H54 (cell line): ENCODE measurements around the gene TMED5.
"Not testable (repeated sequence)": the region's sequence is repeated elsewhere in the genome, so short reads cannot be mapped to it uniquely, and the experiment has no call there.

Source experiments
- DNase-seq: peaks from one replicate; pipeline ENCODE4 v3.0.0; 2011; ENCODE audit warnings: low spot score, mixed read lengths; ENCODE audit not compliant: insufficient read length
- FAIRE-seq: peaks from 3 replicates; lab custom pipeline; 2011; peaks lifted over from hg19 to GRCh38; lab: Jason Lieb, UNC
- POLR2A ChIP-seq: IDR thresholded peaks from 2 replicates; pipeline ENCODE4 v1.6.1; 2011; ENCODE audit warnings: low read depth, mild to moderate bottlenecking, low read length

Gene TMED5

DNA sequence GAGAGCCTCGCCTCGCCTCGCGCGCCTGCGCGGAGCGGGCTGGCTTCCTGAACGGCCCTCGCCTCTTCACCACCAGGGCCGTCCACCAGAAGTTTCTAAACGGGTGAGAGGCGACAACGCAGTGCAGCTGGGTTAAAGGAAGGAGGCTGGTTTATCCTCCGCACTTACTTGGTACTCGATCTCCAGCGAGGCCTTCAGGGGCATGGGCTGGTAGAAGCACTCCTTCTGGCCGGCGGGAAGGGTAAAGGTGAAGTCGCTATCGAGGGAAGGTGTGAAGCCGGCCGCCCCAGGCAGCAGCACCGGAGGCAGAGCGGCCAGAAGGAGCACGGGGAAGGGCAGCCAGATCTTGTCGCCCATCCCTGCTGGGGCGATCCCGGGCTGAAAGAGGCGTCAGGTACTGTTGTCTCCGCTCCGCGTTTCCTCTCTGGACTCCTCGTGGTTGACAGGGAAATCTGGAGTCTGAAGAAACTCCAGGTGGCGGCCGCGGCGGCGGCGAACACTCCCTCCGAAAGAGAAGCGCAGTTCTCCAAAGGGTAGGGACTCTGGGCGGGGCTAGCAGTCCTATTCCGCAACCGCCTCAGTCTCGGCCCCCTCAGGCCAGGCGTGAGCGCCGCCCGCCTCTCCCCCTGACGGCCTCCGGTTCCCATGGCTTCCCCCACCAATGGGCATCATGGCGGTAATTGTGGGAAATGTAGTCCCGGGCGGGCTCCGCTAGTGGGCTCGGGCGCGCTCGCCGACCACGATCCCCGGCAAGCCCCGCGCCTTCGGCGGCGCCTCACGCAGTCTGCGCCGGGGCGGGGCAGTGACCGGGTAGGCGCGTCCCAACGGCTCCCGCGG is at the start of gene TMED5:
Gene TMED5 (minus strand): TSS at position 528 of the 837 bp plus-strand sequence. CDS start 171 bp downstream, at position 357.
- DNase-seq (peak; percentile 82), FAIRE-seq (peak; percentile 97)
- TF ChIP-seq POLR2A = peak; percentile 78

DNA sequence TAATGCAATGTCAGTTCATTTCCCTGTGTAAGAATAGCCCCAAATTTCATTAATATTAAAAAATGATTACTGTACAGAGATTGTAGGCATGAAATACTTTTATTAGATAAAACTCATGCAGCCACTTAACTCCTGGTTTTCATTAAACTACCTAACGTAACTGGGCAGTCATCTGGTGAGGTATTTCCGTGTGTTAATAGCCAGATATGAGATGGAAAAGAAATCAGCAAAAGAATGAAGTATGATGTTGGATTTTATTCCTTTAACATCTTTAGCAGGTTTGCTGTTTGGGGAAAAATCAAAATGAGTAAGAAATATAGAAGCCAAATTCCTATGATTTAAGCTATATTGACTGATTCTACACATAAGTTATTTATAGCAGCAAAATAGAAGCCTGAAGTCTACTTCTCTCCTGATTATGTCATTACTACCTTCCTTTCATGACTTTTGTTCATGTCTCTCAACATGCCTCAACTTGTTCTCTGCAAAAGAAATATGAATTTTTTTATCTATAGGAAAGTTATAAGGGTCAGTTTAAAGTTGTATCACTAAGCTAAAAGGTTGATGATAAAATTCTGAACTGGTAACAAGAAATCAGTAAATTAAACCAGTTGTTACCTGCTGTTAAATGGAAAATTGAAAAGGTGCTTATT is 42.9 kb upstream of the TMED5 start:
- no peak for FAIRE-seq
- no peak for TF ChIP-seq POLR2A
- DNase-seq = no peak

DNA sequence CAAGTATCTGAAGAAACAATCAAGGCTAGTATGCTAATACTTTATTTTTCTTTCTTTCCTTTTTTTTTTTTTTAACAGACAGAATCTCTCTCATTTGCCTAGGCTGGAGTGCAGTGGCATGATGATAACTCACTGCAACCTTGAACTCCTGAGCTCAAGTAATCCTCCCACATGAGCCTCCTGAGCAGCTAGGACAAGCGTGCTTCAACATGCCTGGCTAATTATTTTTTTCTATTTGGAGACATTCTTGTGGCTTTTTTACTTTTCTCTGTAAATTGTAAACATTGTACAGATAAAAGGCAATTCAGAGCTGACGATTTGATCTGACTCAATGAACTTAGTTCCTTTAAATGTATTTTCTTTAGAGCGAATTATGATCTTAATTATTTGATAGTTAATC is 41.7 kb upstream of the TMED5 start:
- FAIRE-seq = no peak
- no peak for TF ChIP-seq POLR2A
- DNase-seq = no peak

DNA sequence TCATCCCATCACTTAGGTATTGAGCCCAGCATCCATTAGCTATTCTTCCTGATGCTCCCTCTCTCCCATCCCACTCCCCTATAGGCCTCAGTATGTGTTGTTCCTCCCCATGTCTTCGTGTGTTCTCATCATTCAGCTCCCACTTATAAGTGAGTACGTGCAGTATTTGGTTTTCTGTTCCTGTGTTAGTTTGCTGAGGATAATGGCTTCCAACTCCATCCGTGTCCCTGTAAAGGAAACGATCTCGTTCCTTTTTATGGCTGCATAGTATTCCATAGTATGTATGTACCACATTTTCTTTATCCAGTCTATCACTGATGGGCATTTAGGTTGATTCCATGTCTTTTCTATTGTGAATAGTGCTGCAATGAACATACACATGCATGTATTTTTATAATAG is 40.5 kb upstream of the TMED5 start:
- DNase-seq, FAIRE-seq: not testable (repeated sequence)

DNA sequence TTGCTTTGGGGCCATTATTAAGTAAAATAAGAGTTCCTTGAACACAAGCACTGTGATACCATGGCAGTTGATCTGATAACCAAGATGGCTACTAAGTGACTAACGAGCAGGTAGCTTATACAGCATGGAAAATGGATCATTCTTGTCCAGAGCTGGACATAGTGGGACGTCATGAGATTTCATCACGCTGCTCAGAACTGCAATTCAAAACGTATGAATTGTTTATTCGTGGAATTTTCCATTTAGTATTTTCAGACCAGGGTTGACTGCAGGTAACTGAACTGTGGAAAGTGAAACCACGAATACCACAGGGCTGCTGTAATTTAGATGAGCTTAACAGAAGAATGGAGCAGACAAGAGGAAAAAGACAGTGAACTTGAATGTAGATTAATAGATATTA is 39.2 kb upstream of the TMED5 start:
- FAIRE-seq = peak; percentile 57
- no peak for TF ChIP-seq POLR2A
- DNase-seq = no peak

DNA sequence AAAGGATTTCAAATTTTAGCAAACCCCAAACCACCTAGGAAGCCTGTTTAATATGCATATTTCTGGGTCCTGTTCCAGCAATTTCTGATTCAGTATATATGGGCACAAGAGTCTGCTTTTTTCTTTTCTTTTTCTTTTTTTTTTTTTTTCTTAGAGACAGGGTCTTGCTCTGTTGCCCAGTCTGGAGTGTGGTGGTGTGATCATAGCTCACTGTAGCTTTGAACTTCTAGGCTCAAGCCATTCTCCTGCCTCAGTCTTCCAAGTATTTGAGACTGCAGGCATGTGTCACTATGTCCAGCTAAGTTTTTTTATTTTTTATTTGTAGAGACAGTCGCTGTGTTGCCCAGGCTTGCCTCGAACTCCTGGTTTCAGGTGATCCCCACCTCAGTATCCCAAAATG is 35.1 kb upstream of the TMED5 start:
- TF ChIP-seq POLR2A = no peak
- no peak for DNase-seq
- no peak for FAIRE-seq

DNA sequence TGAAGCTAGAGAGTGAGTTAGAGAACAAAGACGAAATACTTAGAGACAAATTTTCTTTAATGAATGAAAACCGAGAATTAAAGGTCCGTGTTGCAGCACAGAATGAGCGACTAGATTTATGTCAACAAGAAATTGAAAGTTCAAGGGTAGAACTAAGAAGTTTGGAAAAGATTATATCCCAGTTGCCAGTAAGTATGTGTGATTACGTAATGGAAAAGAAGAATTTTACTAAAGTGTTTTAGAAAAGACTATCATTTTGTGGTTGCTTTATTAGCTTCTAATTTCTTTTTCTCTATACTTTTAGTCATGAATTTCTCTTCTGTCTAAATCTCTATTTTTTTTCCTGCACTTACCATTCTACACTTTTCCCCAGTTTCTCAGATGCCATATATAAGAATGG is 27.0 kb upstream of the TMED5 start:
- FAIRE-seq (no peak), DNase-seq (no peak)
- no peak for TF ChIP-seq POLR2A

DNA sequence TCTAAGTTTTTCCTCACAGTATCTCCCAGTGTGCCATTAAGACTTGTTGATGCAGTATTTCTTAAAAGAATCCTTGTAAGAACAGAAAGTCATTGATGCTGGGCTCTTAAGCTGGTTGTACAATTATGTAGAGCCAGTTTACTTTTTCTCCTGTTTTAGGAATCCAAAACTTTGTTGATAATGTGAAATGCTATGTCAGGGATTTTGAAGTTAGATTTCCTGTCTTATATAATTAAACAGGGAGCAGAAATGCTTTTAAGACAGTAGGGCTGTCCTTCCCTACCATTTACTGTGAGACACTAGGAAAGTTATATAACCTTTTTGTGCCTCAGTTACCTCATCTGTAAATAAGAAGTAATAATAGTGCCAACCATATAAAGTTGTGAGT is 26.3 kb upstream of the TMED5 start:
- no peak for DNase-seq

DNA sequence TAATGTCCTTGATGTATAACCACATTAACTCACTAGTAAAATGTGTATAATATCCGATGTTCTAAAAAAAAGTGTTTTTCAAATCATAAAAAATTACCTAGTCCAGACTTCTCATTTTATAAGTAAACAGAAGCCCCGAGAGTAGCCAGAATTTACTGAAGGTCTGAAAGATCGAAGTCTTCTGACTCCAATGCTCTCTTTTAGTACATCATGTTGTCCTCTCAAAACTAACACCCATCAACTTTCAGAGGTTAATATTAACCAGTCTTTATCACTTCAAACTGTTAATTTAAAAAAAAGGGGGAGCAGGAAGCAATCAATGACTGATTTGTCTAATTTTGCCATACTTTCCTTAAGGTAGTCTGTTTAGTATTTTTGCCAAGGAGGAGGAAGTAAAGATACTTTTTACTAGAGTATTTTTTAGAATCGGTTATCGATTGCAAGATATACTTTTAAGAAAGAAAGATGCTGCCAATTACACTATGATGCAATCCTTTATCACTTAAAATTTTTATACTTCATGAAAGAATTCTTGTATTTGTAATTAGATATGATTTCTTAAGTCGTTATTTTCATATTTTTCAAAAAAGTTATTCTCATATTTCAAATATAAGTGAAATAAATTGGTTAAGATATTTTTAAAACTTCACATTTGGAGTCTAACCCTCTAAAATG is 25.8 kb upstream of the TMED5 start:
- FAIRE-seq = no peak
- DNase-seq = no peak
- TF ChIP-seq POLR2A = no peak

More for the DNA sequence above, 26.3 kb upstream of the TMED5 start:
- TF ChIP-seq POLR2A = no peak
- no peak for FAIRE-seq

DNA sequence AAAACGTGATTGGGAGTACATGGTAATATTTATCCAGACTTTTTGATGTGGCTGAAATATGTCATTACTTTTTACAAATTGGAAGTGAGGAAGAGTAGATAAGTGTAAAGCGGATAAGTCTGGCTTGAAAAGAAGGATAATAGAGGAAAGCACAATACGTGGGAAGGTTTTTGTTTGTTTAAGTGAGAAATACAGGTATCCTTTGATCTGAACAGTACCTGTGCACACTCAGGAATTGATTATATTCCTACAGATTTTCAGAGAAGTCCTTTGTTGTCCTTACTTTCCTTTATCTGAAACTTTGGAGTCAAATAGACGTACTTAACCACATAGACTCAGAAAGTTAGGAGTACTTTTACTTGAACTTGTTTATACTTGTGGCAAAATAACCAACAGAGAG is 20.5 kb upstream of the TMED5 start:
- DNase-seq (no peak), FAIRE-seq (peak; percentile 6)
- no peak for TF ChIP-seq POLR2A

DNA sequence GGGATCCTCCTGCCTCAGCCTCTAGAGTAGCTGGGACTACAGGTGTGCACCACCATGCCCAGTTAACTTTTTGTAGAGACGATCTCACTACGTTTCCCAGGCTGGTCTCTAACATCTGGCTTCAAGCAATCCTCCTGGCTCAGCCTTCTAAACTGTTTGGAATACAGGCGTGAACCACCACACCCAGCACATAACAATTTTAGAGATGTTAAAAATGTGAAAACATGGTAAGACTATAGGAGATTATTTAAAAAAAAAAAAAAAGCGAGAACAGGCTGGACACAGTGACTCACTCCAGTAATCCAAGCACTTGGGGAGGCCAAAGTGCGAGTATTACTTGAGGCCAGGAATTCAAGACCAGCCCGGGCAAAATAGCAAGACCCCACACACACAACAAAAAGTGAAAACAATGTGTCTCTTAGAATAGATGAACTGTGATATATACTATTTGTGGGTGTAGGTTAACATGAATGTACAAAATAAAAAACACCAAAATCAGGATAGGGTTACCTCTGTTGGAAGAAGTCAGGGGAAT is 19.9 kb upstream of the TMED5 start:
- DNase-seq = no peak
- no peak for FAIRE-seq
- TF ChIP-seq POLR2A = no peak

DNA sequence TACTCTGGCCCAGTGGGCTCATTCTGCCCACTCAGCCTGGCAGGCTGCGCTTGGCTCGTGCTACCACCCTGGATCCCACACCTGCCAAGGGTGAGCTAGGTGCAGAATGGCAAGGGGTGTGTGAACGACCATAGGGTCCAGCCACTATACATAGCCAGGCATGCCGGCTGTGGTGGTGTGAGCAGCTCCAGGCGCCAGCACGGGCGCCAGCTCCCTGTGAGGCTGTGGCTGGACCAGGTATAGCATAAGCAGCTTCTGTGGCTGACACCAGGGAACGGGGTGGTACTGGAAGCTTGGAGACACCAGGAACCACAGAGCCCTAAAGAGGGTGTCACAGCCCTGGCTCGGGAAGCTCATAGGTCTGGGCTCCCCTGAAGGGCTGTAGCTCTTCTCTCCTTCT is 18.9 kb upstream of the TMED5 start:
- FAIRE-seq (no peak), DNase-seq (no peak)
- TF ChIP-seq POLR2A = no peak

DNA sequence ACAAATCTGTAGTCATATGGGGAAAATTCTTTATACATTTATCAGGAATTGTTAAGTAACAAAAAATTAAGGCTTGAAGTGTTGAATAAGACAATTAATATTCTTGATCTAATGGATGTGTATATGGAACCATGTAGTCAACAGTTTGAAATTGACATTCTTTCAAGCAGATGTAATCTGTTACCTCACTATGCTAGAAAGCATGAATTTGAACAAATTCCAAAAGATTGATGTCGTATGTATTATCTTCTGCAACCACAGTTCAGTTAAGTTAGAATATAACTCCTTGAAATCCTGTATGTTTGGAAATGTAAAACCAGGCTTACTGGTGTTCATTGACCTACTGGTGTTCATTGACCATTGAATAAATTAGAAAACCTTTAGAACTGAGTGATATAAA is 16.4 kb upstream of the TMED5 start:
- DNase-seq = no peak

DNA sequence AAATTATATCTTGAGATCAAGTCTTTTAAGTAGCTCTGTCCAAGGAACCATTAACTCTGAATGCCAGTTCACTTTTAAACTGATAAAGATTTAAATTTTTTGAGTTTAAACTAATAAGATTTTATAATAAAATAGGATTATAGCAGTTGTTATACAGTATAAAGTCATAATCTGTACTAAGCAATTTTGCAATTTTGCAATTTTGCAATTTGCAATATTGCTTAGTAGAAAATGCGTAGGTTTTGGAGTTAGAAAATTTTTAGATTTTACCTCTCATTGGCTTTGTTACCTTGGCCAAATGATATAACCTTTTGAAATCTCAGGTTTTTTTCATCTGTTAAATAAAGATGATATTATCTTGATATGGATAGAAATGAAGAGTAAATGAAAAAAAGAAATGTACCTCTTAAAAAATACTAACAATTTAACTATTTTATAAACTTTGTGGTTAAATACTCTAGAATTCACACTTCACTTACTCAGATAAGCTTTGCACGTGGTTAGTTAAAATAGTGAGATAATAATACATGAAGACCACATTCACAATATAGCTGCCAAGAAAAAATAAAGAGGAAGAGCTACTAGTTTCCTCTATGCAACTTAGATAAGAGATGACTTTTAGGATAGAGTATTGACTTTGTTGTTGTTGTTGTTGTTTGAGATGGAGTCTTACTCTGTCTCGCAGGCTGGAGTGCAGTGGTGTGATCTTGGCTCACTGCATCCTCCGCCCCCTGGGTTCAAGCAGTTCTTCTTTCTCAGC is 14.2 kb upstream of the TMED5 start:
- FAIRE-seq (no peak), DNase-seq (no peak)
- no peak for TF ChIP-seq POLR2A

More for the DNA sequence above, 16.4 kb upstream of the TMED5 start:
- no peak for TF ChIP-seq POLR2A
- no peak for FAIRE-seq
